WI38 (cell line): ENCODE measurements around the gene KIFC1.
"Not testable (repeated sequence)": the region's sequence is repeated elsewhere in the genome, so short reads cannot be mapped to it uniquely, and the experiment has no call there.

Source experiments
- H3K4me3 ChIP-seq: 2 replicates; pipeline ENCODE4 v1.5.1; 2011; ENCODE audit warnings: low read depth, mild to moderate bottlenecking, control low read depth, low read length
- CTCF ChIP-seq: IDR thresholded peaks from 2 replicates; pipeline ENCODE4 v1.5.1; 2012; ENCODE audit warnings: low read depth, mild to moderate bottlenecking, control low read depth, low read length

KIFC1 gene

GRCh38 chr6:33359331-33359730 lies 32.3 kb upstream of the KIFC1 start:
- H3K4me3 ChIP-seq, result no peak overlapping the region

GRCh38 chr6:33363486-33363885 lies 28.1 kb upstream of the KIFC1 start:
- not testable (repeated sequence) for H3K4me3 ChIP-seq

More at GRCh38 chr6:33359331-33359730, 32.3 kb upstream of the KIFC1 start:
- no peak for TF ChIP-seq CTCF

DNA sequence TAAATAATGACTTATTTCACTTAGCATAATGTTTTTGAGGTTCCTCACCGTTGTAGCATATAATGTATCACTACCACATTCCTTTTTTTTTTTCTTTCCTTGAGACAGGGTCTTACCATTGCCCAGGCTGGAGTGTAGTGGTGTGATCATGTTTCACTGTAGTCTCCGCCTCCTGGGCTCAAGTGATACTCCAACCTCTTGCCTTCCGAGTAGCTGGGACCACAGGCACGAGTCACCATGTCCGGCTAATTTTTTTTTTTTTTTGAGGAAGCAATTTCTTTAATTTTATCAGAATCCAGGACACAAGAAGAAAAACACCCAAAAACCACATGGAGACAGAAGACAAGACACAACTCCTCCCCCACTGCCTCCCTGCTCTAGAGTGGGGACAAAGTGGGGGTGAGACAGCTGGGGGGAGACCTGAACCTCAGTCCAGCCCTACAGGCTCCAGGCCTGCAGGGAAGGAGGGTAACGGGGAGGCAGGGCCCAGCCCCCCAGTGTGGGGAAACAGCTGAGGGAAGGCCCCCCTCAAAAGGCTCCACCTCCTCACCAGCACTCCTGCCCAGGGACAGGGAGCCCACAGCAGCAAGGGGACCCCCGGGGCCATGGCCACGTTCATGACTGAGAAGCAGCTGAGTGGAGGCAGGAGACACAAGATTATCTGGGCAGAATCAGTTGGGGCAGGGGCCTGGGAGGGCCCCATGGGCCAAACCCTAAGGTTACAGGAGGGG lies 27.0 kb upstream of the KIFC1 start:
- H3K4me3 ChIP-seq, result not testable (repeated sequence)

GRCh38 chr6:33365206-33365971 lies 26.2 kb upstream of the KIFC1 start:
- not testable (repeated sequence) for H3K4me3 ChIP-seq

DNA sequence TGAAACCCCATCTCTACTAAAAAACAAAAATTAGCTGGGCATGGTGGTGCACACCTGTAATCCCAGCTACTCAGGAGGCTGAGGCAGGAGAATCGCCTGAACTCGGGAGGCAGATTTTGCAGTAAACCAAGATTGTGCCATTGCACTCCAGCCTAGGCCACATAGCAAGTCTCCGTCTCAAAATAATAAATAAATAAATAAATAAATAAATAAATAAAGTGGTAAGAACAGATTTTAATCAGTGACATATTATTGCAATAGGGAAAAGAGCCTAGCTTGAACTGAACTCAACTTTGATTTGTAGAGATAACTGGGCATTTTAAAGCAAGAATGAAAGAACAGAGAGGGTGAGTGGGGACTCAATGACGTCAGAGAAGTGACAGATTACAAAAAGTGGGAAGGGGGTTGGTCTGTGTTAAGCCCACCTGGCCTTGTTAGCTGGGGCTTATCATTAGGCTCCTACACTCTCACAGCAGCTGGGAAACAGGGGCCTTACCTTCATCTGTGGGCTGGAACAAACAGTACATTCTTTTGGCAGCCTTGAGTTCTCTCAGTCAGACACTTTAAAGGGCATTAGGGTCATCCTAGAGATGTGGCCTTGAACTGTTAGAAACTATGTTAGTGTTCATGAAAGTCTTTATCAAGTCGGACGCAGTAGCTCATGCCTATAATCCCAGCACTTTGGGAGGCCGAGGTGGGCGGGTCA lies 24.5 kb upstream of the KIFC1 start:
- TF ChIP-seq CTCF, result no peak
- H3K4me3 ChIP-seq, result no peak overlapping the region

GRCh38 chr6:33367715-33368025 lies 24.0 kb upstream of the KIFC1 start:
- H3K4me3 ChIP-seq, result not testable (repeated sequence)

DNA sequence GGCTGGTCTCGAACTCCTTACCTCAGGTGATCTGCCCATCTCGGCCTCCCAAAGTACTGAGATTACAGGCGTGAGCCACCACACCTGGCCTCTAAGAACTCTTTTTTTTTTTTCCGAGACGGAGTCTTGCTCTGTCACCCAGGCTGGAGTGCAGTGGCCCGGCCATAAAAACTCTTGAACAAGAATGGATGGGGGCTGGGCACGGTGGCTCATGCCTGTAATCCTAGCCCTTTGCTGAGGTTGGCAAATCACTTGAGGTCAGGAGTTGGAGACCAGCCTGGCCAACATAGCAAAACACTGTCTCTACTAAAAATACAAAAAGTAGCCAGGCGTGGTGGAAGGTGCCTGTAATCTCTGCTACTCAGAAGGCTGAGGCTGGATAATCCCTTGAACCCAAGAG lies 19.7 kb upstream of the KIFC1 start:
- not testable (repeated sequence) for H3K4me3 ChIP-seq

GRCh38 chr6:33372526-33373123 lies 19.0 kb upstream of the KIFC1 start:
- no peak for TF ChIP-seq CTCF
- H3K4me3 ChIP-seq, result no peak overlapping the region

DNA sequence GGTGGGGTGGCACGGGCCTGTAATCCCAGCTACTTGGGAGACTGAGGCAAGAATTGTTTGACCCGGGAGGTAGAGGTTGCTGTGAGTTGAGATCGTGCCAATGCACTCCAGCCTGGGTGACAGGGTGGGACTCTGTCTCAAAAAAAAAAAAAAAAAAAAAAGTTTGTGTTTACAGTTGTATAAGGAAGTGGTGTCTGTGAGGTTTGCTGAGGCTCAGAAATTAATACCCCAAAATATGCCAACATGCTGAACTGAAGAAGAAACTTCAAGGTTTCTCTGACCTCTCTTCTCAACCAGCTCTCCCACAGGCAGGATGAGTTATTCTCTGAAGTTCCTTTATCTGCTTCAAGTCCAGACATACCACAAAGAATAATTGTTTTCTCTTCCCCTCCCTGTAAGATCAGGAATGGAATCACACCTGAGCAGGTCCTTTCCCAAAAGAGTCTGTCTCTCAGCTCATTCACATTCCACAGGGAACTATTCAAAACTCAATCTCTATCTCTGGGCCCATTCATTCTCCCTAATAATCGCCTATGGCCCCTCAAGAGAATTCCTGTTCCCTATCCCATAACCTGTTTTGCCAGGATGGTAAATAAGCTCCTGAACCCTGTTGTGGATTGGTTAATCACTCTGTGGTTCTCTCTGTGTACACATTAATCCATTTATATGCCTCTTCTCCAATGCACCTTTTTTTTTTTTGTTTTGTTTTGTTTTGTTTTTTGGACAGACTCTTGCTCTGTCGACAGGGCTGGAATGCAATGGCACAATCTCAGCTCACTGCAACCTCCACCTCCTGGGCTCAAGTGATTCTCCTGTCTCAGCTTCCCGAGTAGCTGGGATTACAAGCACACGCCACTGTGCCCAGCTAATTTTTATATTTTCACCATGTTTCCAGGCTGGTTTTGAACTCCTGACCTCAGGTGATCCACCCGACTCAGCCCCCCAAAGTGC lies 17.4 kb upstream of the KIFC1 start:
- TF ChIP-seq CTCF, result no peak
- no peak overlapping the region for H3K4me3 ChIP-seq
